ENCODE results near the gene CUEDC1. TPM values are rescaled to one million over a fixed set of nuclear protein-coding genes. Genes with fewer than 3 reads are reported as not detected.

CUEDC1 gene
- total and polyA plus RNA-seq, 2 donors (not counting 1 experiment from before 2014, with no cell fraction given), result 0.57 TPM; not detected in 1

GRCh38 chr17:57965521-57966160 lies 10.4 kb upstream of the CUEDC1 start:
- no peaks in the 10 kb centered on the region for H3K9me3 ChIP-seq (ENCODE audit: control extremely low read depth in 1 of 3, control insufficient read depth in 2 of 3, insufficient read depth in 1 of 3, low read length in 2 of 3)
- H4K20me1 ChIP-seq (ENCODE audit: control insufficient read depth, insufficient read depth, low read length, poor library complexity, severe bottlenecking), result no peaks in the 10 kb centered on the region
- no peaks in the 10 kb centered on the region for H3K9me3 Mint-ChIP-seq (ENCODE audit: insufficient read depth)
- WGBS (ENCODE audit: insufficient coverage), result 95% methylated on average over 16 of the region's 26 CpGs
- H3K4me1 ChIP-seq (ENCODE audit: control insufficient read depth in 2 of 2, insufficient read depth in 2 of 2, low read length in 2 of 2), result no peaks in the 10 kb centered on the region
- no peak overlapping the region for H3K4me2 ChIP-seq (replicated peaks; ENCODE audit: low read depth, low read length, poor library complexity, severe bottlenecking)
- H2AFZ ChIP-seq (ENCODE audit: insufficient read depth, low read depth, low read length, poor library complexity, severe bottlenecking), result no peak overlapping the region
- H3K27ac Mint-ChIP-seq, result no peak overlapping the region
- TF ChIP-seq EZH2 (IDR thresholded peaks at IDR 0.05; ENCODE audit: borderline replicate concordance, insufficient read depth, low read depth, low read length, poor library complexity, severe bottlenecking) (no peak), CTCF (IDR thresholded peaks at IDR 0.05) (no peak)
- H3K4me3 Mint-ChIP-seq, result no peak overlapping the region
- CTCF ChIA-PET, result interaction anchor here (1.3 kb wide), 1 partner anchor 28 kb away, joined by 3 read pairs; no protein-coding TSS in a partner anchor
- H3K4me3 ChIP-seq (ENCODE audit: control extremely low read depth in 1 of 5, extremely low read depth in 1 of 5, insufficient read depth in 1 of 5, low read depth in 2 of 5, low read length in 4 of 5), result no peak overlapping the region
- peaks cover 51% of the 10 kb centered on the region for H3K27me3 Mint-ChIP-seq
- no peaks in the 10 kb centered on the region for H3K4me1 Mint-ChIP-seq
- DNase-seq (no peak), ATAC-seq (ENCODE audit: low read depth) (no peak)
- intact Hi-C loops (cut with micrococcal nuclease), result no loop called here
- H3K36me3 ChIP-seq (replicated peaks in 1 of 2; ENCODE audit: control extremely low read depth in 1 of 2, control insufficient read depth in 1 of 2, extremely low read depth in 1 of 2, insufficient read depth in 2 of 2, low read length in 1 of 2), result no peaks in the 10 kb centered on the region
- no peak overlapping the region for H3K9ac ChIP-seq (ENCODE audit: low read length)
- H3K27me3 ChIP-seq (replicated peaks in 1 of 4; ENCODE audit: control extremely low read depth in 1 of 4, control insufficient read depth in 3 of 4, insufficient read depth in 4 of 4, low read length in 3 of 4), result peaks cover 0 to 44% (median 8%) of the 10 kb centered on the region in 4 experiments
- H3K27ac ChIP-seq (ENCODE audit: low read length in 2 of 2), result no peak overlapping the region
- POLR2A ChIA-PET, result no interaction called here
- no peaks in the 10 kb centered on the region for H3K79me2 ChIP-seq (ENCODE audit: control insufficient read depth, insufficient read depth, low read length)

- no peaks in the 10 kb centered on the region for H4K20me1 ChIP-seq (ENCODE audit: control insufficient read depth, insufficient read depth, low read length, poor library complexity, severe bottlenecking)
- no peak for TF ChIP-seq CTCF (IDR thresholded peaks at IDR 0.05)
- TF ChIP-seq EZH2 (IDR thresholded peaks at IDR 0.05; ENCODE audit: borderline replicate concordance, insufficient read depth, low read depth, low read length, poor library complexity, severe bottlenecking), result no peak
- H2AFZ ChIP-seq (ENCODE audit: insufficient read depth, low read depth, low read length, poor library complexity, severe bottlenecking), result no peak overlapping the region
- intact Hi-C loops (cut with micrococcal nuclease), result no loop called here
- Mint-ChIP-seq H3K27ac (no peak overlapping the region), H3K9me3 (ENCODE audit: insufficient read depth) (no peaks in the 10 kb centered on the region), H3K27me3 (peaks cover 54% of the 10 kb centered on the region), H3K4me3 (no peak overlapping the region), H3K4me1 (no peaks in the 10 kb centered on the region)
- no peak for ATAC-seq (ENCODE audit: low read depth)
- WGBS (ENCODE audit: insufficient coverage), result 100% methylated on average over 1 of the region's 6 CpGs
- no peaks in the 10 kb centered on the region for H3K4me1 ChIP-seq (ENCODE audit: control insufficient read depth in 2 of 2, insufficient read depth in 2 of 2, low read length in 2 of 2)
- peaks cover 0 to 57% (median 18%) of the 10 kb centered on the region in 4 experiments for H3K27me3 ChIP-seq (replicated peaks in 1 of 4; ENCODE audit: control extremely low read depth in 1 of 4, control insufficient read depth in 3 of 4, insufficient read depth in 4 of 4, low read length in 3 of 4)
- H3K36me3 ChIP-seq (replicated peaks in 1 of 2; ENCODE audit: control extremely low read depth in 1 of 2, control insufficient read depth in 1 of 2, extremely low read depth in 1 of 2, insufficient read depth in 2 of 2, low read length in 1 of 2), result no peaks in the 10 kb centered on the region
- H3K4me3 ChIP-seq (ENCODE audit: control extremely low read depth in 1 of 5, extremely low read depth in 1 of 5, insufficient read depth in 1 of 5, low read depth in 2 of 5, low read length in 4 of 5), result no peak overlapping the region
- ChIA-PET POLR2A (no interaction called here), CTCF (interaction anchor here (1.9 kb wide), 1 partner anchor 36 kb away, joined by 4 read pairs; no protein-coding TSS in a partner anchor)
- H3K27ac ChIP-seq (ENCODE audit: low read length in 2 of 2), result no peak overlapping the region
- no peak for DNase-seq
- H3K79me2 ChIP-seq (ENCODE audit: control insufficient read depth, insufficient read depth, low read length), result no peaks in the 10 kb centered on the region
- H3K4me2 ChIP-seq (replicated peaks; ENCODE audit: low read depth, low read length, poor library complexity, severe bottlenecking), result no peak overlapping the region
- no peaks in the 10 kb centered on the region for H3K9me3 ChIP-seq (ENCODE audit: control extremely low read depth in 1 of 3, control insufficient read depth in 2 of 3, insufficient read depth in 1 of 3, low read length in 2 of 3)
- H3K9ac ChIP-seq (ENCODE audit: low read length), result no peak overlapping the region
These were observed 7.9 kb upstream of the CUEDC1 start for GRCh38 chr17:57963149-57963511.

Data from B cell (primary cell).